A549 treated with AZD2906 at 1 μM for 4 hours (cell line): ENCODE measurements around the gene GNG4. TPM values are rescaled to one million over a fixed set of nuclear protein-coding genes. Genes with fewer than 3 reads are reported as not detected.

Source experiments
- total RNA-seq: library from RNA; stranded (reverse); fragments of 200-300 nt; extraction: Qiagen RNA extraction; gene quantifications from 5 replicates; pipeline ENCODE4 v1.2.3, GENCODE V29; 2022

GNG4 gene
- total RNA-seq: 10.4 to 16.4 TPM (median 12.7 TPM) in 5 replicates

GRCh38 chr1:235649368-235650163 lies at the start of gene GNG4:
GNG4 (minus strand) TSS chr1:235649784; CDS start chr1:235583838, 65,946 bp downstream.

GRCh38 chr1:235504122-235504493 lies 145.5 kb downstream of the GNG4 start, which contains the start of gene B3GALNT2:
B3GALNT2 (minus strand) TSS chr1:235504452; CDS start chr1:235504252, 200 bp downstream.

Other genes with a start within 250 kb of the GNG4 start
- 14.4 to 20.9 TPM (median 17.3 TPM) in 5 replicates for gene B3GALNT2, start 145.3 kb downstream of the GNG4 start, total RNA-seq
- gene LYST, start 217.1 kb upstream of the GNG4 start, total RNA-seq: 3.0 to 4.3 TPM (median 4.0 TPM) in 5 replicates